ENCODE measurements around the gene PPIL1. TPM values are rescaled to one million over a fixed set of nuclear protein-coding genes. Genes with fewer than 3 reads are reported as not detected.
"Not testable (repeated sequence)": the region's sequence is repeated elsewhere in the genome, so short reads cannot be mapped to it uniquely, and the experiment has no call there.

The PPIL1 gene
- polyA plus RNA-seq (ENCODE audit: insufficient read length in 3 of 3) = 10 to 100 TPM; 53.1 to 58.2 (median 55.5) TPM

DNA sequence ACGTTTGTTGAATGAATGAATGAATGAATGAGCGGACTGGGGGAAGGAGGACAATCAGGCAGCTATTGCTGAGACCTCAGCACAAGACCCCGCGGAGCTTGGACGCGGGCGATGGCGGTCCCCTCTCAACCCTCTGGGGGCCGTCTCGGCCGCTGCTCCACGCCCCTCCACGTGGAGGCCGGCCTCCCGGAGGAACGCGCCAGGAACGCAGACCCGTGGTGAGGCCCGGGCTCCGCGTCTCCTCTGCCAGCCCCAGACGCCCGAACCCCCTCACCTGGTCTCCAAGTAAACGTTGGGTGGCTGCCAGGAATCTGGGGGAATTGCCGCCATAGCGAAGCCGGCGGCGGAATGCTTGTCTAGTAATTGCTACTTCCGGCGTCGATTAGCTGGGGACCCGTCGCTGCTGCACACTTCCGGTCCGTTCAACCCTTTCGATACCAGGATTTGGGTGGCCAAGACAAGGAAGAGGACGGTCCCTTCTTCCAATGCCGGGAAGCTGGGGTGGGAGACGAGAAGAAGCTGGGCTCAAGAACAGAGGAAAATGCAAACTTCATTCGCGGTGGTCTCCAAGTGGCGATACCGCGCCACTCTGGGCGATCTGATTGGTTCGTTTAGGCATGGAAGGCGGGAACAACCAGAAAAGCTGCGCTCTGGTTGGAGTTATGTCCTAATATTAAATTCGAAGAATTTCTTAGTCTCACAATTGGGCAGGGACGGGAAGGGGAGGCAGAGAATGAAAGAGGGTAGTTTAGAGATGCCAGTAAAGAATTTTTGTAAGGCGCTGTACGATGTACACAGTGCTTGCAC is at the start of gene PPIL1:
TSS of gene PPIL1 (minus strand) at position 361 of the 807 bp plus-strand sequence. CDS start at position 330, 31 bp downstream.
- DNase-seq (ENCODE audit: low read depth in 3 of 3, low spot score in 2 of 3) = peak; percentile 87 to 94 (median 88)

DNA sequence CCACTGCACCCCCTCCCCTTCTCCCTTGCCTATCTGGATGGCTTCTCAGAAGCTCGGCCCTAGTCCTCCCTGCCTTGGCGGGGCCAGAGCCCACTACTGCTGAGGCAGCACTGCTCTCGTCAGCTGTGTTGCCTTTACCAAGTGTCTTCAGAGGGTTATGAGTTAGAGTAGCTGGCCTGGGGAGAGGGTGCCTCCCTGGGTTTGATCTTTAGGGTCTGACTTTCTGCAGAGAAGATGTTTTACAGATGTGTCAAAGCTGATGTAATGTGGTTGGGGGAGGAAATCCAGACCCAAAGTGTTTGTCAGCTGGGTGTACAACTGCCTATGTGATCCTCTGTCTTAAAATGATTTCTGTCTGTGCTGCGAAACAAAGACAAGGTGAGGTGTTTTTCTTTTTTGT is 49.5 kb upstream of the PPIL1 start:
- no peak for DNase-seq (ENCODE audit: low read depth in 3 of 3, low spot score in 2 of 3)

DNA sequence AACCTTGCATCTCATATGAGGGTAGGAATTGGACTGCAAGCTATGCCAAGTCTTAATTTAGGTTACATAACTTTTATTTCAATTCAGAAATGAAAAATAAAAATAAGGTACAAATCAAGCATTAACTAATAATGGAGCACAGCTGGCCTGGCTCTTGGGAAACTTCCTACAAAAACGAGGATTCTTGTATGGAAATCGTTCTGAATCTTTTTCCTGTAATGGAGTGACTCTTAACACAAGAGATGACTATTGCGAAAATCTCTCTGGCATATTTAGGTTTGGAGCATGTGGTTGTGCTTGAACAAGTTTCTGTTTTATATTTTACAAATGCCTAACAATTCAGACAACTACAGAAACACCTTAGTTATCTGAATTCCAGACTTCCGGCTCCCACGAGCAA is 45.9 kb upstream of the PPIL1 start:
- no peak for DNase-seq (ENCODE audit: low read depth in 3 of 3, low spot score in 2 of 3)

DNA sequence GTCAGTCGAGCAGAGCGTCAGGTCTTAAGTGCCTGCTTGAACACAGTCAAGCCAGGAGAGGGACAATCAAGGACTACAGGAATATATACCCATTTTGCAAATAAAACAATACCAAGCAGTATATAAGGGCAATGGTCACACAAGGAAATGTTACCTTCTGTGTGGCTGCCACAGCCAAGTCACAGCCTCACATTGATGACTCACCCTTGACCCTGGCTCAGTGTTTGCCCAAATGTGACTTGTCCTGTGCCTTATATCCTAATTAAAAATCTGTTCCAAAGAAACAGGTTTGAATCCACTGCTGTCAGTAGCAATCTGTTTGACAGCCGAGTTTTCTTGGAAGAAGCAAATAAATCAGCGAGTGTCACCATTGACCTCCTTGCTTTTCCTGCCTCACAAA is 45.4 kb upstream of the PPIL1 start:
- DNase-seq (ENCODE audit: low read depth in 3 of 3, low spot score in 2 of 3) = no peak

DNA sequence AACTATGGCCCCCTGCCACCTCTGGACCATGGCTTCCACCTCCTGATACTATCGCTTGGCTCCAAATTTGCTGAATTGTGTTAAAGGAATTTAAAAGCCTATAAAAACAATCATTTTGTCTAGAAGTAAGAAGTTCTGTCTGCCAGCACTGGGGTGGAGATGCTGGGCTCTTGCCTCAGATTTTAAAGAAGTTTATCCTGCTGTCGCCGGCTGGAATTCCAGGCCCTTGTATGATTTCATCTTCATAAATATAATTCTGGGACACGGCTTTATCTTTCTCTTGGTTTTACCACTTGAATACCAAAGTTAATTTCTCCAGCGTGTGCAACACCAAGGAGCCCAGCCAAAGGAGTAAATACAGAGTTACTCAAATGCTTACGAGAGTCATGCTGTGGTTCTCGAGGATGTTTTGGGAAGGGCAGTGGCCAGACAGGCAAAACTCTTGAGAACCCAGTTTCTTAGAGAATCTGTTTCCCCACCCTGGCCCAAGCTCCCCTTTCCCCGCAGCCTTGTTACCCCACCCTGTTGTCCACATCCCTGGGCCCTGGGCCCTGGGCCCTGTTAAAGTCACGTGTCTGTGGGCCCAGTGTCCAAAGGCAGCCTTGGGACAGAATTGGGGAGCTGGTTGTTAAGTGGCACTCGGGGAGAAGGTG is 43.1 kb upstream of the PPIL1 start:
- no peak for DNase-seq (ENCODE audit: low read depth in 3 of 3, low spot score in 2 of 3)

DNA sequence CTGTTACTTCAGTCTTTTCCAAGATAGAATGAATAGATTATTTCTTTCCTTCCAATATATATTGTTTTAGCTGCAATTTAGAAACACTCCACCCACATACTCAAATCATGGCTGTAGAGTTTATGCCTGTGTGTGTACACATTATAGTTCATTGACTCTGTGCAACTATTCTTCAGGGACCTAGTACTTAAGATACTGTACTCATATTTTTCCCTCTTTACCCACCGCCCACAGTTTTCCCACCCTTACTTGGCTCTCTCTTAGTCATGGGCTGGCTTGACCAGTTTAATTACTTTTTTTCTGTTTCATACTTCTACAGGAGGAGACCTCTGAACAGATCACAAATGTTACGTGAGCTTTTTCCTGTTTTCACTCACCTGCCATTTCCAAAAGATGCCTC is 41.5 kb upstream of the PPIL1 start:
- DNase-seq (ENCODE audit: low read depth in 3 of 3, low spot score in 2 of 3) = no peak

DNA sequence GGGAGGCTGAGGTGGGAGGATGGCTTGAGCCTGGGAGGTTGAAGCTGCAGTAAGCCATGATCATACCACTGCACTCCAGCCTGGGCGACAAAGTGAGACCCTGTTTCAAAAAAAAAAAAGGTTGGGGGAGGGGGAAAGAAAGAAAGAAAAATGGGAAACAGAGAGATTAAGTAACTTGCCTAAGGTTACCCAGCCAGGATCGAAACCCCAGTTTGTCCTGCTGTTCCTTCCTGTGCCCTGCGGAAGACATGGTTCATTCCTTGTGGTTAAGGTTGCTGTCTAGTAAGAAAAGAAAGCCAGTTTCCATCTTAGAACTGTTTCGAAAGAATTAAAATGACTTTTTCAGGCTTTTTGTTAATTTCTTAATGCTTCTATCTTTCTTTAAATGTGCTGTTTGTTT is 41.0 kb upstream of the PPIL1 start:
- no peak for DNase-seq (ENCODE audit: low read depth in 3 of 3, low spot score in 2 of 3)

DNA sequence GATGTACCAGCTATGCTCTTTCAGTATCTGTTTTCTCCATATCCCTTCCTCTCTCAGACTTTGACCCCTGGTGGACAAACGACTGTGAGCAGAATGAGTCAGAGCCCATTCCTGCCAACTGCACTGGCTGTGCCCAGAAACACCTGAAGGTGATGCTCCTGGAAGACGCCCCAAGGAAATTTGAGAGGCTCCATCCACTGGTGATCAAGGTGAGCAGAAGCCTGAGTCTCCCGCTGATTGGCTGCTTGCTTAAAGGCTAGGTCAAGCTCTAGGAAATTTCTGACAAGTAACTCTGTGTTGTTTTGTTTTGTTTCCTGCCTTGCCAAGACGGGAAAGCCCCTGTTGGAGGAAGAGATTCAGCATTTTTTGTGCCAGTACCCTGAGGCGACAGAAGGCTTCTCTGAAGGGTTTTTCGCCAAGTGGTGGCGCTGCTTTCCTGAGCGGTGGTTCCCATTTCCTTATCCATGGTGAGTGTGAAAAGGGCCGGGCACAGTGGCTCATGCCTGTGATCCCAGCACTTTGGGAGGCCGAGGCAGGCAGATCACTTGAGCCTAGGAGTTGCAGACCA is 39.7 kb upstream of the PPIL1 start:
- DNase-seq (ENCODE audit: low read depth in 3 of 3, low spot score in 2 of 3) = no peak

DNA sequence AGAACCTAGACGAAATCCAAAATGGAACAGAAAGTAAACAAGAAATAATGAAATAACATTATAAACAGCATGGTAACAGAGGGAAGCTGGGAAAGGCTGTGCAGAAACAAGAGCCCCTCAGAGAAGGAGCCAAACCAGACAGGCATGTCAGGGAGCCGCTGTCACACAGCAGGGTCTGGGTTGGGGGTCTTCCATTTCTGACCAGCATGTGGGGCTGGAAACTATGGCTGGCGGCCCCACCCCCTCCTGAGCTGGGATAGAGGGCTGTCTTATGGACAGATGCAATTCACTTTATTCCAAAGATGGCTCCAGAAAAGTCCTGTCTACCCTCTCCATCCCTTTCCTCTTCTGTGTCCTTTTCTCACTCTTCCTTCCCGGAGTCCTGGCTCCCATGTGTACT is 38.5 kb upstream of the PPIL1 start:
- no peak for DNase-seq (ENCODE audit: low read depth in 3 of 3, low spot score in 2 of 3)

DNA sequence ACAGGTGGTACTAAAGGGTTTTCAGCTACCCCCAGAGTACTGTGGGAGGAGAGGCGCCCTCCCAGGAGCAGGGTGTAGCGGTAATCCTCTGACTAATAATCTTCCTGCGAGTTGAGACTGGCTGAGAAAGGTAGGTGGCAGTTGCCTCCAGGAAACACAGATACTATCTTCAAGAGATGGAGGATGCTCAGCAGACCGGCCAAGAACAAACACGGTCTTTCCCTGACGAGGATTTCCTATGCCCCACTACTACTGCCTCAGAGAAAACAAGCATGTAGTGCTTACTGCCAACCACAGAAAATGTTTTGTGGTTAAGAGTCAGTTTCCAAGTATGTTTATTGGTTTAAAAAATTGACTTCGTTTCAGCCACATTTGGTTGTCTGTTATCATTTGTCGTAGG is 38.0 kb upstream of the PPIL1 start:
- DNase-seq (ENCODE audit: low read depth in 3 of 3, low spot score in 2 of 3) = no peak

DNA sequence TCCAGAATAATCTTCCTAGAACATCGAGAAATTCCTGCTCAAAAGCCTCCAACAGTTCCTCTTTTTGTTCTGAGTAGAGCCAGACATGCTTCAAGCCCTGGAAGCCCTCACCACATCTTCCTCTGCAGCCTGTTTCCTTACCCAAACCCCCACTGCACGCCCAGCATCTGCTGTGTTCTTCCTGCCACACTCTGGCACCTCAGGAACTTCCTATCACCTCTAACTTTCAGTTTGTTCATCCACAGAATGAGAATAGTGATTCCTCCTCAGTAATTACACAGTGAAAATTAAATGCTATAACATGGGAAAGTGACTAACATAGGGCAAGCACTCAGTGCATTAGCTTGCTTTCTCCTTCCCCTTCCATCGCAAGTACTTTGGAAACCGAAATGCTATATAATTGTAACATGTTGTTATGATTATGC is 37.4 kb upstream of the PPIL1 start:
- no peak for DNase-seq (ENCODE audit: low read depth in 3 of 3, low spot score in 2 of 3)

DNA sequence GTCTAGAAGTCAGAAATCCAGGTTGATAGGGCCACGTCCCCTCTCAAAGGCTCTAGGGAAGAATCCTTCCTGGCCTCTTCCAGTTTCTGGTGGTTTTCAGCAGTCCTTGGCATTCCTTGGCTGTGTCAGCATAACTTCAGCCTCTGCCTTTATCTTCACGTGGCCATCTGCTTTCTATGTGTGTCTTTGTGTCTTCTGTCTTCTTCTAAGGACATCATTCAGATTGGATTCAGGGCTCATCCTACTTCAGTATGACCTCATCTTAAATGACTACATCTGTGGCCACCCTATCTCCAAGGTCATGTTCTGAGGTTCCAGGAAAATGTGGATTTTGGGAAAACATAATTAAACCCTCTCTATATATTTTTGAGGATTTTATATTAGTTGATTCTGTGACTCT is 34.1 kb upstream of the PPIL1 start:
- no peak for DNase-seq (ENCODE audit: low read depth in 3 of 3, low spot score in 2 of 3)

DNA sequence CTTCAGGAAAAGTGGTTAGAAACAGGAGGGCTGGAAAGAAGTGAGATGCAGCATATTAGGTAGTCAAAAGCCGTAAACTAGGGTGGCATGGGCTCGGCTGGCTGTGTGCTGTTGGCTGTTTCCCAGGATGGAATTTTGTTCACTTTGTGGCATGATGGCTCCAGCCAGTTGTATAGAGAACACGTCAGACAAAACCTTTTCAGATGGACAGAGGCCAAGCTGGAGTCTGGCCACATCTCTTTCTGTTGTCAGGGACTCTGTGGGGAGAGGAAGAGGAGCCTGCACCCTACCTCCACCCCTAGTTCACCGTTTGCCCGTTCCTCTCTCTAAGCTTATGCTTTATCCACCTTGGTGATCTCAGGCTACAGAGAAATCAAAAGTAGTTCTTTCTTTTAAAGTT is 33.2 kb upstream of the PPIL1 start:
- no peak for DNase-seq (ENCODE audit: low read depth in 3 of 3, low spot score in 2 of 3)

DNA sequence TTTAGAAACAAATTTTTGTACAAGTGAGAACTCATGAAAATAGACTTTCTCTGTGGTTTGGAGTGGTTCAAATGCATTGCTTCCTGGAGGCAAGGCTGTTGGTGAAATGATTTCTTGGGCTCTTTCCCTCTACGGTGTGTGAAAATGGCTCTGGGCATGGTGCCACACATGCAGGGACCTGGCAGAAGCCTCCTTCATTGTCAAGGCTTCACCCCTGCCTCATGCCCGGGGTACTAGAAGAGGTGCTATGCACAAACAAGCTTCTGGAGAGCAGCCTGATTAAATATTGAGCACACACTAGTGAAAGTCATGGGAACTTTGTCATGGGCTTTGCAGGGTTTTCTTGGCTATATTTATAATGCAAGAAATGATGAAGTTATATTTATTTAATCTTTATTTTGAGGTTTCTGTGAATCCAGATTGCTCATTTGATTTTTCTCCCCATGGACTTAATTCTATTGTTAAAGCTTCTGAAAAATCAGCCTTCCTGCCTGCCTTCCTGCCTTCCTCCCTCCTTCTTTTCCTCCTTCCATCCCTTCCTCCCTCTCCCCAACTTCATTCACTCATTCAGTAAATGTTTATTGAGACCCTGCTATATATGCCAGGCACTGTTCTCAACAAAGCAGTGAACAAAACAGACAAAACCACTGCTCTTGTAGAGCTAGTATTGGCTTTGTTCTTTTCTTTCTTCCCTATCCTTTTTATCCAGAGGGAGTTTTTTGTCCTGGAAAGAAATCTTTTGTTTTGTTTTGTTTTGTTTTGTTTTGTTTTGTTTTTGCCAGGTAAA is 32.1 kb upstream of the PPIL1 start:
- DNase-seq (ENCODE audit: low read depth in 3 of 3, low spot score in 2 of 3) = no peak

DNA sequence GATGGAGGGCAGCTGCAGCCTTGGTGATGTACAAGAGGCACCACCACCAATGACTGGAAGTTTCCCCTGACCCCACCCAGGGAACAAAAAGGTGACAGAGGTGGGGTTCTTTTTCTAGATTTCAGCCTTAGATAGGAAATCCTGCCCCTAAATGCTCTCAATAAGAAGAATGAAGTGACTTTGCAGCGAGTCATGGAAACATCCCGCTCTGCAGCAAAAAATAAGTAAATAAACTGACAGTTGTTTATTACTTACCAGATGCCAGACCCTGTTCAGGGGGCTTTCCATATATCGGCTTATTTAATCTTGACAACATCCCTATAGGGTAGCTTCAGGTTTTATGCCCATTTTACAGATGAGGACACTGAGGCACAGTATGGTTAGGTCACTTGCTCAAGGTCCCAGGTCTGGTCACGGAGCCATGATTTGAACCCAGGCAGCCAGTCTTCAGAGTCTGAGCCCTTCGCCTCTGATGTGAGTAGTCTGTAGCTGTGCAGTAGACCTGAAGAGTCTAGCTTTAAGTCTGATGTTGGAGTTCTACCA is 30.3 kb upstream of the PPIL1 start:
- no peak for DNase-seq (ENCODE audit: low read depth in 3 of 3, low spot score in 2 of 3)

DNA sequence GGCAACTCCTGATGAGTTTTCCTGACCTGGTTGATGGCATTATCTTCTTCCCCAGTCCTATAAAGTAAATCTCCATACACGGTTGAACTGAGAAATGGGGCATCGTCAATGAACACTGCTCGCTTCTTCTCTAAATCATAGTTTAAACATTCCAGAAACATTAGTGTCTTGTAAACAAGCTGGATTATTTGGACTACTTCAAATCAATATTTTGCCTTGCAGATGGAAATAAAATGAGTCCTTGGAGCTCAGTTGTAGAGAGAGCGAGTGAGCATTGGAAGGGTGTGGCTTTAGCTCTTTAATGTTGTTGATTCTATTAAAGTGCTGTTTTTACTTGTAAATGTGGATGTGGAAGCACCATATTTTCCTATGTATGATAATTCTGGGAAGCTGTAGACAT is 29.5 kb upstream of the PPIL1 start:
- DNase-seq (ENCODE audit: low read depth in 3 of 3, low spot score in 2 of 3) = no peak

DNA sequence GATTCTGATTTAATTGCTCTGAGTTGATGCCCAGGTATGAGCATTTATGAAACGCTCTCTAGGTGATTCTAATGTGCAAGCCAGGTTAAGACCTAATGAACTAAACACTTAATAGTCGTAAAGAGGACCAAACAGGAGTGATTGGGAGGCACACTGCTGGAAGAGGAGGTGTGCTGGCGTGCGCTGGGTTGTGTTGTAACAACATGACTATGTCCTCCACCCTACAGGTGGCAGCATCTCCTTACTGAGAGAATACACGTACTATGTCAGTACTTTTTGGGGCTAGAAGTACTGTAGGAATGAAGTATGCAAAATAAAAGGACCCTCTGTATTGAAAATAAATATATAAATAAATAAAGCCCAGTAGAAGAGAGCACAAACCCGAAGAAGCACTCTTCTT is 23.0 kb upstream of the PPIL1 start:
- no peak for DNase-seq (ENCODE audit: low read depth in 3 of 3, low spot score in 2 of 3)

DNA sequence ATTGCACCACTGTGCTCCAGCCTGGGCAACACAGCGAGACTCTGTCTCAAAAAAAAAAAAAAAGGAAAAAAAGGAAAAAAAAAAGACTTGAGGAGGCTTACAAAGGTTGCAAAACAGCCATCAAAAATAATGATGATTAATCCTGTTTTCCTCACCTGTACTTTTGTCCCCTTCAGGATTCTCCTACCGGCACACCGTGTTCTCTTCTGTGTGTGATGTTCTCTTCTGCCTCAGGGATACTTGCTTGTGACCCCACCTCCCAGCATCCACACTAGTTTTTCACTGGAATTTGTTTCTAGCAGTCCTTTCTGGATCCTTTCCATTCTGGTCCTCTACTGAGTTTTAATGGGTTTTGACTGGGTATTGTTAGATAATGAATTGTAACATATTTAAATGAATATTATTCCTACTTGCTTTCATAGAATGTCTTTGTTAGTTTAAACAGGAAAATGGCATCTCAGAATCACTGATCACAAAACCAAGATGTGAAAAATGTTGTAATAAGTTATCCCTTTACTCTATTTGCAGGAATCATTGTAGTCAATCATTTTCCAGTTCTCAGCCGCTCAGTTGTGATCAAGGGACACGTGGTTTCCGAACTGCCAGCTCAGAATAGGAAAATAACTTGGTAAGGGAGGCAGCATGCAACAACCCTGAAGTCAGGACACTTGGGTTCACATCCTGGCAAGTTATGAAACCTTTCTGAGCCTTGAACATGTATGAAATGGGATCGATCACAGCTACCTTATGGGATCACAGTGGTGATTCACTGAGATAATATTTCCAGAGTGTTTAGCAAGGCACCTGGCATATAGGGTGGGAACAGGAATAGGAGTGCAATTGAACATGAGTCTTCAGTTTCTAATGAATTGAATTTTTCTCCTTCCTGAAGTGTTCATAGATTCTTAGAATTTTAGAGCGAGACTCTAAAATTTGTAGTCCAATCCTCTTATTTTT is 19.7 kb upstream of the PPIL1 start:
- no peak for DNase-seq (ENCODE audit: low read depth in 3 of 3, low spot score in 2 of 3)

DNA sequence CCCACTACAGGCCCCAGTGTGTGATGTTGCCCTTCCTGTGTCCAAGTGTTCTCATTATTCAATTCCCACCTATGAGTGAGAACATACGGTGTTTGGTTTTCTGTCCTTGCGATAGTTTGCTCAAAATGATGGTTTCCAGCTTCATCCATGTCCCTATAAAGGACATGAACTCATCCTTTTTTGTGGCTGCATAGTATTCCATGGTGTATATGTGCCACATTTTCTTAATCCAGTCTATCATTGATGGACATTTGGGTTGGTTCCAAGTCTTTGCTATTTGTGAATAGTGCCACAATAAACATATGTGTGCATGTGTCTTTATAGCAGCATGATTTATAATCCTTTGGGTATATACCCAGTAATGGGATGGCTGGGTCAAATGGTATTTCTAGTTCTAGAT is 16.6 kb upstream of the PPIL1 start:
- not testable (repeated sequence) for DNase-seq (ENCODE audit: low read depth in 3 of 3, low spot score in 2 of 3)
